ENCODE measurements around the gene SMIM43.

DNA sequence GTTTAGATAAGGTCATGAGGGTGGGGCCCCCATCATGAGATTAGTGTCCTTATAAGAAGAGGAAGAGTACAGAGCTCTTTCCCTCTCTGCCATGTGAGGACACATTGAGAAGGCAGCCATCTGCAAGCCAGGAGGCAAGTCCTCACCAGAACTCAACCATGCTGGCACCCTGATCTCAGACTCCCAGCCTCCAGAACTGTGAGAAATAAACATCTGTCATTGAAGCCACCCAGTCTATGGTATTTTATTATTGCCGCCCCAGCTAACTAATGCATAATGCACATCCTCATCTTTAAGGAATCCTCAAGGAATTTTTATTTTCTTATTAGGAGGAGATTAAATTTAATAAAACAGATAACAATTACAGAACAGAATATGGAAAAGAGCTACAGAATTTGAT, 19.4 kb upstream of the SMIM43 start:
- no peak for TF ChIP-seq CEBPB (IDR thresholded peaks at IDR 0.05)
- TF ChIP-seq, protein P1, sequence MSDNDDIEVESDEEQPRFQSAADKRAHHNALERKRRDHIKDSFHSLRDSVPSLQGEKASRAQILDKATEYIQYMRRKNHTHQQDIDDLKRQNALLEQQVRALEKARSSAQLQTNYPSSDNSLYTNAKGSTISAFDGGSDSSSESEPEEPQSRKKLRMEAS (IDR thresholded peaks at IDR 0.05): no peak
- TF ChIP-seq, protein P2, sequence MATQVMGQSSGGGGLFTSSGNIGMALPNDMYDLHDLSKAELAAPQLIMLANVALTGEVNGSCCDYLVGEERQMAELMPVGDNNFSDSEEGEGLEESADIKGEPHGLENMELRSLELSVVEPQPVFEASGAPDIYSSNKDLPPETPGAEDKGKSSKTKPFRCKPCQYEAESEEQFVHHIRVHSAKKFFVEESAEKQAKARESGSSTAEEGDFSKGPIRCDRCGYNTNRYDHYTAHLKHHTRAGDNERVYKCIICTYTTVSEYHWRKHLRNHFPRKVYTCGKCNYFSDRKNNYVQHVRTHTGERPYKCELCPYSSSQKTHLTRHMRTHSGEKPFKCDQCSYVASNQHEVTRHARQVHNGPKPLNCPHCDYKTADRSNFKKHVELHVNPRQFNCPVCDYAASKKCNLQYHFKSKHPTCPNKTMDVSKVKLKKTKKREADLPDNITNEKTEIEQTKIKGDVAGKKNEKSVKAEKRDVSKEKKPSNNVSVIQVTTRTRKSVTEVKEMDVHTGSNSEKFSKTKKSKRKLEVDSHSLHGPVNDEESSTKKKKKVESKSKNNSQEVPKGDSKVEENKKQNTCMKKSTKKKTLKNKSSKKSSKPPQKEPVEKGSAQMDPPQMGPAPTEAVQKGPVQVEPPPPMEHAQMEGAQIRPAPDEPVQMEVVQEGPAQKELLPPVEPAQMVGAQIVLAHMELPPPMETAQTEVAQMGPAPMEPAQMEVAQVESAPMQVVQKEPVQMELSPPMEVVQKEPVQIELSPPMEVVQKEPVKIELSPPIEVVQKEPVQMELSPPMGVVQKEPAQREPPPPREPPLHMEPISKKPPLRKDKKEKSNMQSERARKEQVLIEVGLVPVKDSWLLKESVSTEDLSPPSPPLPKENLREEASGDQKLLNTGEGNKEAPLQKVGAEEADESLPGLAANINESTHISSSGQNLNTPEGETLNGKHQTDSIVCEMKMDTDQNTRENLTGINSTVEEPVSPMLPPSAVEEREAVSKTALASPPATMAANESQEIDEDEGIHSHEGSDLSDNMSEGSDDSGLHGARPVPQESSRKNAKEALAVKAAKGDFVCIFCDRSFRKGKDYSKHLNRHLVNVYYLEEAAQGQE (IDR thresholded peaks at IDR 0.05; ENCODE audit: low read depth): no peak
- no peak for TF ChIP-seq RAD21 (IDR thresholded peaks at IDR 0.05; ENCODE audit: low read depth)
- TF ChIP-seq TAF1 (IDR thresholded peaks at IDR 0.05; ENCODE audit: low read depth): no peak
- no peak for TF ChIP-seq EP300 (IDR thresholded peaks at IDR 0.05; ENCODE audit: borderline replicate concordance)
- TF ChIP-seq FOXM1 (IDR thresholded peaks at IDR 0.05; ENCODE audit: borderline replicate concordance, low read depth): no peak
- no peak for TF ChIP-seq EGR1 (IDR thresholded peaks at IDR 0.05)
- TF ChIP-seq, protein P3, sequence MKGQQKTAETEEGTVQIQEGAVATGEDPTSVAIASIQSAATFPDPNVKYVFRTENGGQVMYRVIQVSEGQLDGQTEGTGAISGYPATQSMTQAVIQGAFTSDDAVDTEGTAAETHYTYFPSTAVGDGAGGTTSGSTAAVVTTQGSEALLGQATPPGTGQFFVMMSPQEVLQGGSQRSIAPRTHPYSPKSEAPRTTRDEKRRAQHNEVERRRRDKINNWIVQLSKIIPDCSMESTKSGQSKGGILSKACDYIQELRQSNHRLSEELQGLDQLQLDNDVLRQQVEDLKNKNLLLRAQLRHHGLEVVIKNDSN (IDR thresholded peaks at IDR 0.05): no peak
- no peak for TF ChIP-seq TCF12 (IDR thresholded peaks at IDR 0.05; ENCODE audit: low read depth)
- TF ChIP-seq CREB1 (IDR thresholded peaks at IDR 0.05; ENCODE audit: low read depth): no peak
